Hematopoietic multipotent progenitor cell treated with erythropoietin and hydrocortisone succinate and interleukin-3 and kit ligand, for 8 days (in vitro differentiated cells): ENCODE results near the gene SLC19A2.
"Not testable (repeated sequence)": the region's sequence is repeated elsewhere in the genome, so short reads cannot be mapped to it uniquely, and the experiment has no call there.

ENCODE experiments used
- DNase-seq: peaks from one replicate; pipeline ENCODE4 v3.0.0-alpha.2; 2015

Gene SLC19A2, protein sequence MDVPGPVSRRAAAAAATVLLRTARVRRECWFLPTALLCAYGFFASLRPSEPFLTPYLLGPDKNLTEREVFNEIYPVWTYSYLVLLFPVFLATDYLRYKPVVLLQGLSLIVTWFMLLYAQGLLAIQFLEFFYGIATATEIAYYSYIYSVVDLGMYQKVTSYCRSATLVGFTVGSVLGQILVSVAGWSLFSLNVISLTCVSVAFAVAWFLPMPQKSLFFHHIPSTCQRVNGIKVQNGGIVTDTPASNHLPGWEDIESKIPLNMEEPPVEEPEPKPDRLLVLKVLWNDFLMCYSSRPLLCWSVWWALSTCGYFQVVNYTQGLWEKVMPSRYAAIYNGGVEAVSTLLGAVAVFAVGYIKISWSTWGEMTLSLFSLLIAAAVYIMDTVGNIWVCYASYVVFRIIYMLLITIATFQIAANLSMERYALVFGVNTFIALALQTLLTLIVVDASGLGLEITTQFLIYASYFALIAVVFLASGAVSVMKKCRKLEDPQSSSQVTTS

GRCh38 chr1:169485431-169486280 is at the start of gene SLC19A2:
Gene SLC19A2 (minus strand): TSS chr1:169485944. CDS start chr1:169485766, 178 bp downstream.
- DNase-seq: peak; percentile 99

GRCh38 chr1:169534653-169535052 is 48.9 kb upstream of the SLC19A2 start:
- no peak for DNase-seq

DNA sequence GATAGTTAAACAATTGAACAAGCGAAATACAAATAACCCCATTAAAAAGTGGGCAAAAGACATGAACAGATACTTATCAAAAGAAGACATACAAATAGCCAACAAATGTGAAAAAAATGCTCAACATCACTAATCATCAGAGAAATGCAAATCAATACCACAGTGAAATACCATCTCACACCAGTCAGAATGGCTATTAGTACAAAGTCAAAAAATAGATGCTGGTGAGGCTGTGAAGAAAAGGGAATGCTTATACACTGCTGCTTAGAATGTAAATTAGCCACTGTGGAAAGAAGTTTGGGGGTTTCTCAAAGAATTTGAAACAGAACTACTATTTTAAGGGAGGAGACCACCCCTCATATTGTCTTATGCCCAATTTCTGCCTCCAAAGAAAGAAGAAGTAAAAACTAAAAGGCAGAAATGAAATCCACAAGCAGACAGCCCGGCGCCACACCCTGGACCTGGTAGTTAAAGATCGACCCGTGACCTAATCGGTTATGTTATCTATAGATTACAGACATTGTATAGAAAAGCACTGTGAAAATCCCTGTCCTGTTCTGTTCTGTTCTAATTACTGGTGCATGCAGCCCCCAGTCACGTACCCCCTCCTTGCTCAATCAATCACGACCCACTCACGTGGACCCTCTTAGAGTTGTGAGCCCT is 47.9 kb upstream of the SLC19A2 start:
- not testable (repeated sequence) for DNase-seq

DNA sequence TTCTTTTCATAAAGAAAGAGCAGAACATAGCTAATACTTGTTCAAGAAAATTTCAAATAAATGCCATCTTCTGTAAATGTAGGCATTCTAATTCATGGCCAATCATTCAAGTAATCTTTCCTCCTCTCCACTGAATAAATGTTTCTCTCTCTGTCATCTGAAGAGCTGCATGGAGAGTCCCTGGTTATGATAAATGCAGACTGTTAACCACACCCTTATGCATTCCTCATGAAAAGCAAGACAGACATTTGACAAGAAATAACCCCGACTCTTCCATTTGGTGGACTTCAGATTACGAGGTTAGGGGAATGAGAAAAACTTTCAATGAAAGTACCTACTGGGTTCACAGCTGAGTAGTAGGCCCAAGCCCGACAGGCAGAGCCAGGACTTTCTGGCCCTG is 44.7 kb upstream of the SLC19A2 start:
- DNase-seq: no peak

DNA sequence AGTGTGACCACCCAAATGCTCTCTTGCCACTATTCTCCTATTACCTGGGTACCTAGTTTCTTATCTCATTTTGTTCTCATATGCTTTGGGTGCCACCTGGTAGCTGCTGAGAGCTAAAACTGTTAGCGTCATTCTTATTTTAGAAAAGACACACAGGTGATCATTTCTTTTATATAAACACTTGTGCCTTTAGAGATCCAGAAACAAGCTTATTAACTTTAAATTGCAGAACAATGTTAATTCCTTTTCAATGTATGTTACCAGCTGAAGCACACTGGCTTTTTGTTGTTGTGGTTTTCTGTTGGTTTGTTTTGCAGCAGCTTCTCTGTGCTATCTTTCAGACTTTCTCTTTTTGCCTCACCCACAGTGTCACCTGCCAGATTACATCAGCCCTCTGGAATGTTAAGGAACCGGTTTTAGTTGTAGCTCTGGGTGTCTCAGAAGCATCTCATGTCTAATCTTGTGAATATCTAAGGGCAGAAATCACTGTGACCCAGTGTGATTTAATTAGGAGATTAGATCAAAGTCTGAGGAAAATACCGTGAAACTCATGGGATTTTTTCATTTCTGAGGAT is 43.4 kb upstream of the SLC19A2 start:
- DNase-seq: no peak

DNA sequence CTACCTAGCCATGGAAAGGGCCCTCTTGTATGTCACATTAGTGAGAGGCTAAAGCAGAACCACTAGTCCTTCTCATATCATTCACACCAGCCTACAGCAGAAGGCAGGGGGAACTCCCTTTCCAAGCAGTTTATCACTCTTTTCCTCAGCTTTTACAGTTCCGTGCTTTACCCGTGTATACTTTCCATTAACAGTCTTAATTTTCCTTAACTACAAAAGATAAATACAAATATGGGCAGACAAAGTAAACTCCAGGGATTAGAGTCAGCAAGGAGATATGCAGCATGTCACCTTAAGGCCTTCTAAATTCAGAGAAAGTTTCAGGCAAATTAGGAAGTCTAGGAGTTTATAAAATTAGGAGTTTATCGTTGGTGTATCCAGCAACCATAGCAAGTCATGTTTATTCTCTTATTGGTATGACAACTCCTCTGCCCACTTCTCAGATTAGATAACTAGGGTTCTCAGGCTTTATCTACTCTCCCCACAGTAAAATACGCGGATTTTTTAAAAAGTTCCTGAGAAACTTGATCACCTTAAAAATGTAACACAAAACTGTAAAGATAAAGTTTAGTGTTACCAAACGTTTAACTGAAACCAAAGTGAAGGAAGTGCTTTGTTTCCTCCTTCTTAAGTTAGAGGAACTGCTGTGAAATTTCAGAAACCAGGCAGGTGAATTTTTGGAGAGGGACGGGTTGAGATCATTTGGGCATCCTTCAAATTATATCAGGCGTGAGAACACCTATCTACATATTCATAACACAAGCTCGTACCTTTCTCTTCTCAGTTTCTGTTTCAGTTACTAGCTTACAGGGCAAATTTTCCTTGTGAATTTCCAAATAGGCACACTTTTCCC is 42.7 kb upstream of the SLC19A2 start:
- peak; percentile 50 for DNase-seq

- no peak for DNase-seq
Measured at GRCh38 chr1:169527451-169528214, 41.9 kb upstream of the SLC19A2 start.

GRCh38 chr1:169527001-169527400 is 41.3 kb upstream of the SLC19A2 start:
- DNase-seq: no peak

- DNase-seq: peak; percentile 13
Measured at GRCh38 chr1:169526120-169526832, 40.5 kb upstream of the SLC19A2 start.

DNA sequence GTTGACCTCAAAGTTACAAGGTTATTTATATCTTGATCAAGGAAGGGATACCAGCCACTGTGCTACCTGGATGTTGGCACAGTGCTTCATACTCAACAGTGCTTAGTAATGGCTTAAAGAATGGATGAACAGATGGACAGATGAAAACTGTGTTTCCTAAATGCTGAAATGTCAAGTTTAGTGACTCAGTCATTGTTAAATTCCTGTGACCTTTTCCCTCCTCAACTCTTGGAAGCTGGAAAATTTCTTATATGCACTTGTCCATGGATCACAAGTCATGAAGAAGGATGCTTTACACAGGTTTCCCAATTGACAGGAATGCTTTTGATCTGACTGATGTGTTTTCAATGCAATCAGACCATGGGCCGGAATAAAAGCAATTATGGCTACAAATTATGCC is 39.6 kb upstream of the SLC19A2 start:
- DNase-seq: no peak

DNA sequence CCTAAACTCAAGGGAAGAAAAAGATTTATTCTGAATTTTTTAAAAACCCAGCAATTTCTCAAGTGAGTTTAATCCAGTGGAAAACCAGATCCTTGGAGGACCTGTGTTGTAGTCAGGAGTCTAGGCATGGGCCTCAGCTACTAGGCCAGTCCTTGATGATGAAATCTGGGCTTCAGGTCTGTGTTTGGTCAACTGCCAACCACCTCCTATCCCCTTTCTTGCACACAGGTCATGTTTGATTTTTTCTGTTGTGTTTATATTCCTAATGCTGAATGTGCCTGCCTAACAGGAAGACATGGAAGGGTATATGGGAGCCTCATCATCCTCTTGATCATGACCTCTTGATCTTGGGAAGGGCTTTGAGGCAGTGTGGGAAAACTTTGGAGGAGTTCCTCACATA is 38.2 kb upstream of the SLC19A2 start:
- DNase-seq: no peak

DNA sequence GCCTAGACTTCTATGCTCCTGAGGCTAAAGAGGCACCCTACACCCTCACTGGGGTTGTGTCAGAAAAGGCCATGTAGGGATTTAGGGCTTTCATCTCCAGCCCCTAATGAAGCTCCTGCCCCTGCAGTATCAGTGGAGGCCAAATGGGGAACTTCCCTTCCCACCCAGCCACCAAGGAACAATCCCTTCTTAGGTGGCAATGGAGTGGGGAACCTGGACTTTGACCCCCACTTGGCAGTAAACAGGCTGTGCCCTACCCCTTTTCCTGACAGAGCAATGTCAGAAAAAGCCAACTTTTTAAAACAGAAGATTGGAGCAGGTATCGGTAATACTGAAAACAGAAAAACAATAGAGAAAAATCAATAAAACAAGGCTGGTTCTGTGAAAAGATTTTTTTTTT is 35.5 kb upstream of the SLC19A2 start:
- DNase-seq: no peak

GRCh38 chr1:169517558-169518186 is 31.9 kb upstream of the SLC19A2 start:
- no peak for DNase-seq

DNA sequence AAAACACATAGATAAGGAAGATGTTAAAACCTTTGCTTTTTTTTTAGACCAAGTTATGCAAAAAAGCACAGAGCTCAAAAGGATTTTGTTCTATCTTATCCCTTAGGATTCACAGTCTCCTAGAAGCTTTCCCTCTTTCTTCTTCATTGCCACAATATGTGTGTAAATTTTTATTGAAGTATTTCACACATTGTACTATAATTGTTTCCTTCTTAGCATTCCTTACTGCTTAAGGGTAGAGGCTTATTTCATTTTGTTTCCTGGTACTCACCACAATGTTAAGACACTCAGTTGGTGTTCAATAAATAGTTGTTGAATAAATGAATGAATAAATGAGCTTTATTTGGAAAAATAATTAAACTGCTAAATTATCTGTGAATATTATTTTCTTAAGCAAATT is 29.9 kb upstream of the SLC19A2 start:
- DNase-seq: no peak

- no peak for DNase-seq
Measured at GRCh38 chr1:169514566-169515270, 29.0 kb upstream of the SLC19A2 start.

GRCh38 chr1:169513208-169513607 is 27.5 kb upstream of the SLC19A2 start:
- DNase-seq: no peak

- DNase-seq: no peak
Measured at GRCh38 chr1:169511316-169512005, 25.7 kb upstream of the SLC19A2 start.

GRCh38 chr1:169510060-169510459 is 24.3 kb upstream of the SLC19A2 start:
- no peak for DNase-seq

GRCh38 chr1:169509354-169509753 is 23.6 kb upstream of the SLC19A2 start:
- peak; percentile 18 for DNase-seq
